Measurements from ENCODE around the gene PTCHD1. TPM values are rescaled to one million over a fixed set of nuclear protein-coding genes. Genes with fewer than 3 reads are reported as not detected.

Gene PTCHD1
- total RNA-seq, 1 donor from 2014 or later: 0.14 TPM

DNA sequence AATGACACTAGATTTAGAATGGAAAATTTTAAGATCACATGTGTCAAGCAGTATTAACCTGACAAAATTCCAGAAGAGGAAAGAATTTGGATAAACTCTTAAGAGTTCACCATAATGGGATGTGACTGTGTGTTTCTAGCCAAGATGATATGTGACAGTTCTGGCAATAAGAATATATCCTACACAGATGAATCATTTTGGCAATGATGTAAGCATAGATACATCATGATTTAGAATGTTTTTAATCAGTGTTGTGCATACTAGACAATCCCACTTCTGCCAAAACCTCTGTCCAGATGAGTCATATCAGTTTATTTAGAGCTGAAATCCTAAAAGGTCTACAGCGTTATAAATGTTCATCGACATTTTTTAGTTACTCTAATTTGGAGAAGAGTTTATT is 48.8 kb downstream of the PTCHD1 start:
- Histone ChIP-seq H3K9ac (ENCODE audit: low read length) (no peak overlapping the region), H2AFZ (ENCODE audit: low read depth, low read length) (no peak overlapping the region), H3K36me3 (ENCODE audit: insufficient read depth, low read length) (no peaks in the 10 kb centered on the region), H3K4me3 (ENCODE audit: insufficient read depth, low read depth, low read length) (no peak overlapping the region), H3K27me3 (ENCODE audit: insufficient read depth, low read length) (no peaks in the 10 kb centered on the region), H3K4me1 (ENCODE audit: insufficient read depth, low read length) (no peaks in the 10 kb centered on the region), H3K9me3 (ENCODE audit: insufficient read depth, low read depth, low read length) (no peaks in the 10 kb centered on the region), H3K79me2 (ENCODE audit: insufficient read depth, low read length) (no peaks in the 10 kb centered on the region), H3K4me2 (ENCODE audit: low read length) (peak overlapping the region; percentile 22), H4K20me1 (ENCODE audit: insufficient read depth, low read length) (no peaks in the 10 kb centered on the region), H3K27ac (ENCODE audit: low read depth, low read length) (peak overlapping the region; percentile 8)
- no peak for FAIRE-seq
- DNase-seq (ENCODE audit: low read depth): peak; percentile 77
- no peak overlapping the region for H3K27ac Mint-ChIP-seq (ENCODE audit: unreplicated experiment)
- H3K4me1 Mint-ChIP-seq (ENCODE audit: low read depth, unreplicated experiment): peaks cover 5% of the 10 kb centered on the region
- H3K9me3 Mint-ChIP-seq (ENCODE audit: unreplicated experiment): no peaks in the 10 kb centered on the region
- no peaks in the 10 kb centered on the region for H3K36me3 Mint-ChIP-seq (ENCODE audit: low read depth, unreplicated experiment)
- TF ChIP-seq, protein P1, sequence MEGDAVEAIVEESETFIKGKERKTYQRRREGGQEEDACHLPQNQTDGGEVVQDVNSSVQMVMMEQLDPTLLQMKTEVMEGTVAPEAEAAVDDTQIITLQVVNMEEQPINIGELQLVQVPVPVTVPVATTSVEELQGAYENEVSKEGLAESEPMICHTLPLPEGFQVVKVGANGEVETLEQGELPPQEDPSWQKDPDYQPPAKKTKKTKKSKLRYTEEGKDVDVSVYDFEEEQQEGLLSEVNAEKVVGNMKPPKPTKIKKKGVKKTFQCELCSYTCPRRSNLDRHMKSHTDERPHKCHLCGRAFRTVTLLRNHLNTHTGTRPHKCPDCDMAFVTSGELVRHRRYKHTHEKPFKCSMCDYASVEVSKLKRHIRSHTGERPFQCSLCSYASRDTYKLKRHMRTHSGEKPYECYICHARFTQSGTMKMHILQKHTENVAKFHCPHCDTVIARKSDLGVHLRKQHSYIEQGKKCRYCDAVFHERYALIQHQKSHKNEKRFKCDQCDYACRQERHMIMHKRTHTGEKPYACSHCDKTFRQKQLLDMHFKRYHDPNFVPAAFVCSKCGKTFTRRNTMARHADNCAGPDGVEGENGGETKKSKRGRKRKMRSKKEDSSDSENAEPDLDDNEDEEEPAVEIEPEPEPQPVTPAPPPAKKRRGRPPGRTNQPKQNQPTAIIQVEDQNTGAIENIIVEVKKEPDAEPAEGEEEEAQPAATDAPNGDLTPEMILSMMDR (IDR thresholded peaks at IDR 0.05; ENCODE audit: insufficient read depth, low read depth, low read length): no peak
- no peak for TF ChIP-seq EZH2 (IDR thresholded peaks at IDR 0.05; ENCODE audit: insufficient read depth, low read length)
- no peak overlapping the region for H3K4me3 Mint-ChIP-seq (ENCODE audit: unreplicated experiment)
- no peaks in the 10 kb centered on the region for H3K27me3 Mint-ChIP-seq (ENCODE audit: low read depth, unreplicated experiment)

DNA sequence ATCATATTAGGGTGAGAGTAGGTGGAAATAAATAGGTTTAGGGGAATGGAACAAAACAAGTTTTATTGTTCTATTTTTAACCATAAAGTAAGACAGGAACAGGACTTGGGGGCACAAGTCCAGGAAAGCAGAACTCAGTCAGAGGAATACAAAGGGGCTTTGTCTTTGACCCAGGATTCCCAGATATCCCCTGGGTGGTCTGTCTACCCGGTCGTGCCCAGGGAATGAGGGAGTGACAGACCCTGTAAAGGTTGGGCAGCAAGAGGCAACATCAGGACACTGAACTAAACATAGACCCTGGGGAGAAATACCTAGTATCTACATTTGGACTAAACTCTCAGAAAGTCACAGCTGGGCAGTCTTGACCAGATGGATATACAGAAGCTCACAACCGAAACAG is 50.6 kb downstream of the PTCHD1 start:
- no peak overlapping the region for H3K9ac ChIP-seq (ENCODE audit: low read length)
- Mint-ChIP-seq H3K9me3 (ENCODE audit: unreplicated experiment) (no peaks in the 10 kb centered on the region), H3K4me1 (ENCODE audit: low read depth, unreplicated experiment) (peaks cover 5% of the 10 kb centered on the region), H3K4me3 (ENCODE audit: unreplicated experiment) (no peak overlapping the region), H3K36me3 (ENCODE audit: low read depth, unreplicated experiment) (no peaks in the 10 kb centered on the region), H3K27ac (ENCODE audit: unreplicated experiment) (no peak overlapping the region), H3K27me3 (ENCODE audit: low read depth, unreplicated experiment) (no peaks in the 10 kb centered on the region)
- no peaks in the 10 kb centered on the region for H3K4me1 ChIP-seq (ENCODE audit: insufficient read depth, low read length)
- FAIRE-seq (no peak), DNase-seq (ENCODE audit: low read depth) (no peak)
- no peaks in the 10 kb centered on the region for H3K36me3 ChIP-seq (ENCODE audit: insufficient read depth, low read length)
- no peaks in the 10 kb centered on the region for H3K9me3 ChIP-seq (ENCODE audit: insufficient read depth, low read depth, low read length)
- no peaks in the 10 kb centered on the region for H3K79me2 ChIP-seq (ENCODE audit: insufficient read depth, low read length)
- H4K20me1 ChIP-seq (ENCODE audit: insufficient read depth, low read length): no peaks in the 10 kb centered on the region
- H2AFZ ChIP-seq (ENCODE audit: low read depth, low read length): no peak overlapping the region
- H3K27ac ChIP-seq (ENCODE audit: low read depth, low read length): no peak overlapping the region
- TF ChIP-seq EZH2 (IDR thresholded peaks at IDR 0.05; ENCODE audit: insufficient read depth, low read length): no peak
- TF ChIP-seq, protein P1 (IDR thresholded peaks at IDR 0.05; ENCODE audit: insufficient read depth, low read depth, low read length): no peak
- no peak overlapping the region for H3K4me2 ChIP-seq (ENCODE audit: low read length)
- no peaks in the 10 kb centered on the region for H3K27me3 ChIP-seq (ENCODE audit: insufficient read depth, low read length)
- no peak overlapping the region for H3K4me3 ChIP-seq (ENCODE audit: insufficient read depth, low read depth, low read length)

DNA sequence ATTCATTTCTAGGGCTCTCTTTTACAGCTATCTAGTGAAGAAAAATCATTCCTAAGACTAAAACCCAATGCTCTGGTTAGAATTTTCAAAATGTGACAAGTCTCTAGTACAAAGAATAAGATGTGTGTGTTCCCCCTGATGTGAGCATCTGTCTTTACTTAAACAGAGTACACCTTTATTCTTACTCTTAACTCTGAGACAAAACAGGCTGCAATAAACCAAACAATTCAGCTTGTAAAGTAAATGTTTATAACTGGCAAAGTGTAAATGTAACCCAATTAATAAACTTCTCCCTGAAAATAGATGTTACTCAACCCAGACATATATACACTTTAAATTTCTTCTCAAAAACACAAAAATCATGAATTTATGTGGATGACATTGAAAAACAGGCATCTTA is 51.6 kb downstream of the PTCHD1 start:
- no peak overlapping the region for H3K4me3 ChIP-seq (ENCODE audit: insufficient read depth, low read depth, low read length)
- no peaks in the 10 kb centered on the region for H3K27me3 ChIP-seq (ENCODE audit: insufficient read depth, low read length)
- H3K9me3 ChIP-seq (ENCODE audit: insufficient read depth, low read depth, low read length): no peaks in the 10 kb centered on the region
- no peak overlapping the region for H2AFZ ChIP-seq (ENCODE audit: low read depth, low read length)
- H3K27ac ChIP-seq (ENCODE audit: low read depth, low read length): no peak overlapping the region
- DNase-seq (ENCODE audit: low read depth) (no peak), FAIRE-seq (peak; percentile 90)
- H3K79me2 ChIP-seq (ENCODE audit: insufficient read depth, low read length): no peaks in the 10 kb centered on the region
- H3K9ac ChIP-seq (ENCODE audit: low read length): no peak overlapping the region
- no peak overlapping the region for H3K4me3 Mint-ChIP-seq (ENCODE audit: unreplicated experiment)
- no peak overlapping the region for H3K27ac Mint-ChIP-seq (ENCODE audit: unreplicated experiment)
- no peaks in the 10 kb centered on the region for H3K27me3 Mint-ChIP-seq (ENCODE audit: low read depth, unreplicated experiment)
- H3K36me3 ChIP-seq (ENCODE audit: insufficient read depth, low read length): no peaks in the 10 kb centered on the region
- peaks cover 5% of the 10 kb centered on the region for H3K4me1 Mint-ChIP-seq (ENCODE audit: low read depth, unreplicated experiment)
- no peak overlapping the region for H3K4me2 ChIP-seq (ENCODE audit: low read length)
- no peaks in the 10 kb centered on the region for H3K4me1 ChIP-seq (ENCODE audit: insufficient read depth, low read length)
- H3K9me3 Mint-ChIP-seq (ENCODE audit: unreplicated experiment): no peaks in the 10 kb centered on the region
- H4K20me1 ChIP-seq (ENCODE audit: insufficient read depth, low read length): no peaks in the 10 kb centered on the region
- no peaks in the 10 kb centered on the region for H3K36me3 Mint-ChIP-seq (ENCODE audit: low read depth, unreplicated experiment)
- TF ChIP-seq, protein P1 (IDR thresholded peaks at IDR 0.05; ENCODE audit: insufficient read depth, low read depth, low read length): no peak
- no peak for TF ChIP-seq EZH2 (IDR thresholded peaks at IDR 0.05; ENCODE audit: insufficient read depth, low read length)

Measured in astrocyte (in vitro differentiated cells and primary cell).